ENCODE results near the gene PLA2G2A.
"Not testable (repeated sequence)": the region's sequence is repeated elsewhere in the genome, so short reads cannot be mapped to it uniquely, and the experiment has no call there.

The PLA2G2A gene, protein sequence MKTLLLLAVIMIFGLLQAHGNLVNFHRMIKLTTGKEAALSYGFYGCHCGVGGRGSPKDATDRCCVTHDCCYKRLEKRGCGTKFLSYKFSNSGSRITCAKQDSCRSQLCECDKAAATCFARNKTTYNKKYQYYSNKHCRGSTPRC

DNA sequence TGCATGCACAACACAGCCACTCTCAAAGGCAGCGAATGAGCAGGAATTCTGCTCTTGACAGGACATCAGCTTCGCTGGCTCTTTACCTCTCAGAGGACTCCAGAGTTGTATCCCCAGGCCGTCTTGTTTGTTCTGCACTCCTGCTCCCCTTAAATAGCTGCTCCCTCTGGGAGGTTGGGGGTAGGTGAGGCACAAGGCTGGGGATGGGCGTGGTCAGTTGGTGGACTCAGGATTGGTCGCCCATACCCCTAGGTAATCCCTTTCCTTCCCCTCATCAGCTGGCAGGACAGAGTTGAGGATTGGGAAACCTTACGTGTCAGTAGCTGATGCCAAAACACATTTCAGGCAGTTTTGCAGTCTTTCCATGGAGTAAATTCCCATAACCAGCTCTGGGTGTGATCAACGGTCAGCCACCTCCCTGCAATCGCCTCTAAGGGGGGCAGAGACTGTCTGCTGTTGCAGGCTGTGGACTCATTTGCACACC lies at the start of gene PLA2G2A:
Gene PLA2G2A (minus strand): TSS at position 125 of the 484 bp plus-strand sequence. CDS start 845 bp downstream, outside the sequence.
- no peak for DNase-seq

- no peak for DNase-seq
Measured at GRCh38 chr1:20028726-20029125, 49.3 kb upstream of the PLA2G2A start.

GRCh38 chr1:20028125-20028524 lies 48.7 kb upstream of the PLA2G2A start:
- no peak for DNase-seq

DNA sequence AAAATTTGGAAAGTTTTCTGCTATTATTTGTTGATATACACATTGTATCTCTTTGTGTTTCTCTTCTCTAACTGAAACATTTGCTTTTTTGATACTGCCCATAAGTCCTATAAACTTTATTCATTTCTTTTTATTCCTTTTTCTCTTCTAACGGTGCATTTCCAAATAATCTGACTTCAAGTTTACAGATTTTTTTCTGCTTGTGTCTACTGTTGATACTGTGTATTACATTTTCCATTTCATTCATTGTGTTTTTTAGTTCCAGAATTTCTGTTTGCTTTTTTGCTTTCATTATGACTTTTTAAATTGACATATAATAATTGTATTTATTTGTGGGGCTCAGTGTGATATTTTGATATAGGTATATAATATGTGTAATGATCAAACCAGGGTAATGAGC lies 38.3 kb upstream of the PLA2G2A start:
- no peak for DNase-seq

GRCh38 chr1:20014153-20014552 lies 34.7 kb upstream of the PLA2G2A start:
- no peak for DNase-seq

DNA sequence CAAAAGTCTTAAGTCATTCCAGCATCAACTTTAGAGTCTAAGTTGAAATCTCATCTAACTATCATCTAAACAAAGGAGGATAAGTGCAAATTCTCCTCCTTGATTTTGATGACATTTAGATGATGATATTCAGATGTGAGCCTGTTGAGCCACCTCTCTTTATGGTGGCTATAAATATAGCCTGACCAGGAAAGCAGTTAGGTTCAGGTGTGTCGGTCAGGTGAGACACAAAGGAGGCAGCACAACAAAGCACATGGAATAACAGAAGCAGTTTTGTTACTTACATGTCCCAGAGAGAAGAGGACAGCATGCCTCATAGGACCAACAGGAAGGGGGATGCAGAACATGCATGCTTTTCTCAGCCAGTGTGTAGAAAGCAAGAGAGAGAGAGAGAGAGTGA lies 30.6 kb upstream of the PLA2G2A start:
- no peak for DNase-seq

GRCh38 chr1:20009212-20009611 lies 29.8 kb upstream of the PLA2G2A start:
- DNase-seq, result no peak

GRCh38 chr1:20008391-20008841 lies 29.0 kb upstream of the PLA2G2A start:
- DNase-seq, result no peak

DNA sequence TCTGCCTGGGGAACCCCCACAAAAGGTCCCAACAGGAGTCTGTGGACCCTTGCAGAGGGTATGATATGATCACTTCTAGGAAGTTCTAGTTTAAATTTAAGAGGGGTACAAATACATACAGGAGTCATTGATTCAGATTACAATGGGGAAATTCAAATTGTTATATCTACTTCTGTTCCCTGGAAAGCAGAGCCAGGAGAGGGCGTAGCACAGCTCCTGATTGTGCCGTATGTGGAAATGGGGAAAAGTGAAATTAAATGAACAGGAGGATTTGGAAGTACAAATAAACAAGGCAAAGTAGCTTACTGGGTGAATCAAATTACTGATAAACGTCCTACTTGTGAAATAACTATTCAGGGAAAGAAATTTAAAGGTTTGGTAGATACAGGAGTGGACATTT lies 19.4 kb upstream of the PLA2G2A start:
- DNase-seq, result not testable (repeated sequence)

DNA sequence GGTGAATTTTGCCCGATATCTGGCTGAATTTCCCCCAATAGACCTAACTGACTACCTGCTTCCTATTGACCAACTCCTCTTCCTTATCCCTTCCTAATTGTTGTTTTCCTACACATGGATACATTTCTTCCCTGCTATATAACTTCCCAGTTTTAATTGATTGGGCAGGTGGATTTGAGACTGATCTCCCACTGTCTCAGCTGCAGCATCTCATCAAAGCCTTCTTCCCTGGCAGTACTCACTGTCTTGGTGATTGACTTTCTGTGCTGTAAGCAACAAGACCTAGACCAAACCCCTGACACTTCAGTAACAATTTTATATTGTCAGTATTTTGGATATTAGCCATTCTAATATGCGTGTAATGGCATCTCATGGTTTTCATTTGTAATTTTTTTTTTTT lies 11.3 kb upstream of the PLA2G2A start:
- no peak for DNase-seq

DNA sequence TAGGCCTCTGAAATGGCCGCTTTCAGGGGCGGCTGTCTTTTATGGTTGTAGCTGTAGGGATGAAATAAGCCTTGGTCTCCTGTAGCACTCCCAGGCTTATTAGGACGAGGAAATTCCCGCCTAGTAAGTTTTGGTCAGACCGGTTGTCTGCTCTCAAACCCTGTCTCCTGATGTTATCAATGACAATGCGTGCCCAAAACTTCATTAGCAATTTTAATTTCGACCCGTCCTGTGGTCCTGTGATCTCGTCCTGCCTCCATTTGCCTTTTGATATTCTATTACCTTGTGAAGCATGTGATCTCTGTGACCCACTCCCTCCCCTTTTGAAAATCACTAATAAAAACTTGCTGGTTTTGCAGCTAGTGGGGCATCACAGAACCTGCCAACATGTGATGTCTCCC lies 10.8 kb upstream of the PLA2G2A start:
- not testable (repeated sequence) for DNase-seq

DNA sequence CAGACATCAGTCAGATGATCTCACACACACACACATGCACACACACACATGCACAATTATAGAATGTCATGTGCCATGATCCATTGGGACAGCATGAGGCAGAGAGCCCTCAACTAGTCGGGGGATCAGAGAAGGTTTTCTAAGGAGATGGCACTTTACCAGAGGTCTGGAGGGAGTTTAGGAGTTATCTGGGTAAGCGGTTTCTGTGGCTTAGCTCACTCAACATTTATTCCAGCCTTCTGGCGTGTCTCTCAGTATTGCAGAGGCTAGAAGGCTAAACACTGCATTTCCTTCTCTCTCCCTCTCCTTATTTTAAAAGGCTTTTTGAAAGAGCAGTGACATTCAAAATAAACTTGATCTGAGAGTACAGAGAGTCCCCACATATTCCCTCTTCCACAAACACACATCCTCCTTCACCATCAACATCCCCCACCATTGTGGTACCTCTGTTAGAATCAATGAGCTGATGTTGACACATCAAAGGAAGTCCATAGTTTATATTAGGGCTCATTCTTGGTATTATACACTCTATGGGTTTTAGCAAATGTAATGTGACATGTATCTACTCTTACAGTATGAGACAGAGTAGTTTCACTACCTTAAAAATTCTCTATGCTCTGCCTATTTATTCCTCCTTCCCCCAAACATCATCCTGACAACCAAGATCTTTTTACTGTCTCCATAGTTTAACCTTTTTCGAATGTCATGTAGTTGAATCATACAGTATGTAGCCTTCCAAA lies 9.0 kb upstream of the PLA2G2A start:
- no peak for DNase-seq

DNA sequence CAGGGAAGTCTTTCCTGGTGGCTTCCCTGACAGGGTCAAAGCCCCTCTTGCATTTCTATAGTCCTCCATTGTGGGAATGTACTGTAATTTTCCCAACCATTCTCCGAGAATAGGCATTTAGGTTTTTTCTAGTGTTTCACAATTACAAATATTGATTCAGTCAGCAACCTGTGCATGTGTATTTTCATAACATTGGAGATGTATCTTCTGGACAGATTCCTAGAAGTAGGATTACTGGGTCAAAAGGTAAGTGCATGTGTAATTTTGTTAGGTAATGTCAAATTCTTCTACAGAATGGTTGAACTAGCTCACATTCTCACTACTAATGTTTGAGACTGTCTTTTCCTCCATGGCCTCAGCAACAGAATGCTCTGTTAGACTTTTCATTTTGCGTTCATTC lies 8.3 kb upstream of the PLA2G2A start:
- DNase-seq, result no peak

GRCh38 chr1:19984409-19985016 lies 5.1 kb upstream of the PLA2G2A start:
- DNase-seq, result not testable (repeated sequence)

DNA sequence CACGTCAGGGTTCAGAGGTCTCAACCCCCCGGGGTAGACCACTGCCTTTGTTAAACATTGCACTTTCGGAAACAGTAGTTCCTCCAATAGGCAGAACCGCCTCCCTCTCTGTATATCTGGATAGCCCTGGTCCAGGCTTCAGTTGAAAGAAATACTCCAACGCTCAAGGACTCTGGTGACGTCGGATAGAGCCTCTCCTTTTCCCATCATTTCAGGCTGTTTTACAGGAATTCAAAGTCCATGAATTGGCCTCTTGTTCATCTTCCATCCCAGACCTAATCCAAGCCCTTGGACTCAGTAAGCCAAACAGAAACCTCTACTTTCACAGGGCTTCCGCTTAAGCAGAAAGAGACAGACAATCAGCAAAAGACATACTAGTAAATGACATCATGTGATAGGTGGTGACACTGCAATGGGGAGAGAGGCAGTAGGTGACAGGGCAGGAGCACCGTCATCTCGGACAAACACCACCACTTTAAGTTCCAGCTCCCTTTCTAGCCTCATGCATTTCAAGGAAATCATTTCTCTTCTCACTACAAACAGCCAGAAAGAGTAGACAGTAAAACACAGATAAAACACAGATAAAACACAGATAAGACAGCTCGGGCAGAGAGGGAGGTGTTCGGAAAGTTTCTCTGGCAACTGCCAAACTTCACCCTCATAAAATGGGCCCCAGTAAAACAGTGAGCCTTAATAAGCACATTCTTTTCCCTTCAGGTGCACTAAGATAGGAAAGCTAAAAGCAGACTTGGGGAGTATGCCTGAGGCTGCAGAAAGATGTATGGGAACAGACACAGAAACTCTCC lies 2.3 kb upstream of the PLA2G2A start:
- no peak for DNase-seq

DNA sequence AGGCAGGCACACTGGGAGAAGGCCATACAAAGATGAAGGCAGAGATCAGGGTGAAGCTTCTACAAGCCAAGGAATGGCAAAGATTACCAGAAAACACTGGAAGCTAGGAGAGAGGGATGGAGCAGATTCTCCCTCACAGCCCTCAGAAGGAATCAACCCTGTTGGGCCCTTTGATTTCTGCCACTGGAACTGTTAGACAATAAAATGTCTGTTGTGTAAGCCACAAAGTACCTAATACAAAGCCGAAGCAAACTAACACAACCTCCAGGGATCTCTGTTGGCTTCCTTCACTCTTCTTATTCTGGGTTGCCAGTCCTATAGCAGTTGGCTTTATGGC lies 1.7 kb upstream of the PLA2G2A start:
- DNase-seq, result no peak

DNA sequence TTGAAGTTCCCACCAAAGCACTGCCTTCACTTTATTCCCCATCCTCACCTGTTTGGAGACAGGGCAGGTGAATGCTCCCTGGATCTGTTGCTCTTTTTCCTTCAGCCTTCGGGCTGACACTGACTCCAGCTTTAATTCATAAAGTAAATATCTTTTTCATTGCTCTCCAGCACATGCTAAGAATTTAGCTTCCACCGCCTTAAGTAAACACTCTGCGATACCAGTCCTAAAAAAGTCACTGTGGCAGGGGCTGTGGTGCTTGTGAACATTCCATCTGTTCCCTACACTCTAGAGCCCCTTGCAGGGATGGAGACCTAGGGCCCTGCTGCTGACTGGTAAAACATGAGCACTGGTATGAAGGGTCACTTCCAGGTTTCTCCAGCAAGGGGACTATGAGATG lies 896 bp upstream of the PLA2G2A start:
- DNase-seq, result no peak

DNA sequence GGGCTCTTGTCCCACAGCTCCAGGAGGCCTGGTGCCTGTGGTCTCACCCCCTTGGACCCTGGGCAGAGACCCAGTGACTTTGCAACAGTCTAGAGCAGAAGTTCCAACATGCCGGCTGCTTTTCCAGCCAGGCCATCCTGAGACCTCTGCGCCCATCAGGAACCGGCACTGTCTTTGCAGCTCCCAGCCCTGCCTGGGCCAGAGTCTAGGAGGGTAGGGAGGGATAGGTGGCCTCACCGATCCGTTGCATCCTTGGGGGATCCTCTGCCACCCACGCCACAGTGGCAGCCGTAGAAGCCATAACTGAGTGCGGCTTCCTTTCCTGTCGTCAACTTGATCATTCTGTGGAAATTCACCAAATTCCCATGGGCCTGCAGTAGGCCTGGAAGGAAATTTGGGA lies 1.3 kb downstream of the PLA2G2A start:
- no peak for DNase-seq

- no peak for DNase-seq
Measured at GRCh38 chr1:19976317-19977003, 3.0 kb downstream of the PLA2G2A start.

- DNase-seq, result no peak
Measured at GRCh38 chr1:19975423-19976193, 3.8 kb downstream of the PLA2G2A start.

DNA sequence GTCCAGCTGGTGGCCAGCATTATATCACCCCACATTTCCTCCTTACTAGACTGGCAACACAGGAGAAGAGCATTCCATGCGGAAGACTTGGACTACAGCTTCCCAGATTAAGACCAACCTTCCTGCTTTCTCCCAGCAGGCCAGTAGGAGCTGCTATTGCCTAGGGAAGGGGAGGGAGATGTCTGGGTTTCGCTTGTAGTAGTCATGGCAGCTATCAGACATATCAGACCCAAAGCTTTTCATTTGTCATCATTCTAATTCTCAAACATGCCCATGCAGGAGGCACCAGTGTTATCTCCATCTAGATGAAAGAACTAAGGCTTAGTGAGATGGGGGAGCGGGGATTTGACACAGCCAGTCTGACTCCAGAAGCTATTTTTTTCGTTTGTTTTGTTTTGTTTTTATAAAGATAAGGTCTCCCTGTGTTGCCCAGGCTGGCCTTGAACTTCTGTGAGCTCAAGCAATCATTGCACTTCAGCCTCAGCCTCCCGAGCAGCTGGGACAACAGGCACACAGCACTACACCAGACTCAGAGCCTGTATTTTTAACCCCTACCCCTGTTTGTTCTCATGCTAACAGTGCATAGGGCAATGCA lies 4.5 kb downstream of the PLA2G2A start:
- DNase-seq, result peak; percentile 0

DNA sequence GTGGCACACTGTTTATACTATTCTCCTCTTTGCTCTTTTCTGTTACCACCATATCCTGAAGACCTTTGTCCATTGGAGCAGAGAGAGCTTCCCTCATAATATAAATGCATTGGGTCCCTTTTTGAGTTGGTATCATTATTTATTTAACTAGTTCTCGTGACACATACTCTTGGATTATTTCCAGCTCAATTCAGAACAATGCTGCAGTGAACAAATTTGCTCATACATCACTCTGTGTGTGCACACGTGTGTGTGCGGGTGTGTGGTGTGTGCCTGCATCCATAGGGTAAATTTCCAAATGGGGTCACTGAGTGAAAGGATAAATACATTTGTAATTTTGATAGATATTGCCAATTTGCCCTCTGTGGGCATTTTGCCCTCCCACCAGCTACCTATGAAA lies 5.8 kb downstream of the PLA2G2A start:
- no peak for DNase-seq

Data from DMS79 (cell line).